Lung (tissue), 12 donors: ENCODE results near the gene NRXN2. TPM values are rescaled to one million over a fixed set of nuclear protein-coding genes. Genes with fewer than 3 reads are reported as not detected.

Source experiments
- ATAC-seq: fragments of 200-7000 bp; cut with Tn5 transposase; one replicate; pipeline ENCODE4 v1.9.1; 2020; ENCODE audit warnings: moderate number of reproducible peaks; ENCODE audit not compliant: insufficient read depth, low FRiP score
- DNase-seq, 3 donors: peaks; one replicate each; pipeline ENCODE4 v3.0.0-alpha.2; 2013 to 2017
- H3K27ac ChIP-seq, 2 donors: one replicate each; pipeline ENCODE4 v1.5.1; 2013; ENCODE audit warnings: mild to moderate bottlenecking in 2 of 2, moderate library complexity in 2 of 2, control low read depth in 1 of 2, inconsistent platforms in 1 of 2, low read depth in 1 of 2, low read length in 1 of 2
- H3K27me3 ChIP-seq, 3 donors: one replicate each; pipeline ENCODE4 v1.5.1; 2013; ENCODE audit warnings: low read length in 2 of 3; ENCODE audit not compliant: control insufficient read depth in 3 of 3, insufficient read depth in 3 of 3
- H3K36me3 ChIP-seq, 4 donors: one replicate each; pipeline ENCODE4 v1.5.1; 2013; ENCODE audit warnings: low read length in 4 of 4, mild to moderate bottlenecking in 1 of 4, moderate library complexity in 1 of 4; ENCODE audit not compliant: control insufficient read depth in 4 of 4, insufficient read depth in 4 of 4
- H3K4me1 ChIP-seq, 5 donors: one replicate each; pipeline ENCODE4 v1.5.1; 2013; ENCODE audit warnings: low read length in 5 of 5, mild to moderate bottlenecking in 2 of 5, moderate library complexity in 1 of 5; ENCODE audit not compliant: control insufficient read depth in 5 of 5, insufficient read depth in 5 of 5
- H3K4me3 ChIP-seq: one replicate; pipeline ENCODE4 v1.5.1; 2013; ENCODE audit warnings: mild to moderate bottlenecking, control low read depth, moderate library complexity
- H3K9ac ChIP-seq, 2 donors: one replicate each; pipeline ENCODE4 v1.5.1; 2013; ENCODE audit warnings: low read length in 2 of 2, control low read depth in 1 of 2; ENCODE audit not compliant: insufficient read depth in 1 of 2
- H3K9me3 ChIP-seq, 4 donors: one replicate each; pipeline ENCODE4 v1.5.1; 2013; ENCODE audit warnings: low read length in 3 of 4, mild to moderate bottlenecking in 1 of 4, moderate library complexity in 1 of 4; ENCODE audit not compliant: control insufficient read depth in 4 of 4, insufficient read depth in 3 of 4
- WGBS, 2 donors: extraction: QIAGEN DNeasy Blood & Tissue Kit; methylation state at CpG; one replicate each; pipeline ENCODE4 v1.1.7; 2013; 5-methylcytosine and 5-hydroxymethylcytosine counted together
- polyA plus RNA-seq, 2 donors: library from polyadenylated mRNA; stranded (reverse); fragments of 200-250 nt; gene quantifications; one replicate each; pipeline ENCODE4 v1.2.1, GENCODE V29; 2013
- total RNA-seq, 2 donors: library from RNA; depleted of rRNA in 1 of 2; stranded (reverse); fragments of >200 nt in 1 of 2; gene quantifications; one replicate each; pipeline ENCODE4 v1.2.1, GENCODE V29; 2014 to 2021
- TF ChIP-seq, protein P1 (sequence below): IDR thresholded peaks from 2 replicates; pipeline ENCODE4 v1.5.1; 2012; ENCODE audit warnings: mild to moderate bottlenecking; ENCODE audit errors: control extremely low read depth, extremely low read depth
- donor health status: control.
- donor health status: control.
- donor health status: Bipolar disorder and iron deficiency.
- donor health status: healthy.
- donor health status: DM: yes; HTN: yes; CAD: no.

Gene NRXN2
- total and polyA plus RNA-seq, 4 donors = 0.39 to 6.6 (median 1.1) TPM

DNA sequence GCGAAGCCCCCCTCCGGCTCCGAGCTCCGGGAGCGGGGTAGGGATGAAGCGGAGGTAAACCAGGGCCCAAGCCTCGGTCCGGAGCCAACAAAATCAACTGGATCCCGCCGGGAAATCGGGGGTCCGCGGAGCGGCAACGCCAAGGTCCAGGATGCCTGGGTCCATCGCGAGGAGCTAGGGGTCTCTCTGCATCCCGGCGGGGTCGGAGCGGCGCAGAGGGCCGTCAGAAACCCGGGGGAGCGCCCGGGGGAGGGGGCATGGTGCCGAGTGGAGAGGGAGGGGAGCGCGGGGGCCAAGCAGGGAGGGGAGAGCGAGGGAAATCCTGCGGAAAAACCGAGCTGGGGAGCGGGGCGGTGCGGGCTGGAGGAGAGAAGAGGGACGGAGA lies 80.1 kb downstream of the NRXN2 start:
- ATAC-seq (no peak), DNase-seq (no peak)
- WGBS, 2 donors = 3 to 4% methylated on average over 35 to 36 of the region's 36 CpGs
- peaks cover 0 to 29% (median 9%) of the 10 kb centered on the region in 5 donors for H3K4me1 ChIP-seq
- peaks cover 0 to 4% (median 0%) of the 10 kb centered on the region in 4 donors for H3K9me3 ChIP-seq
- H3K27me3 ChIP-seq = peaks cover 0 to 61% (median 10%) of the 10 kb centered on the region in 3 donors
- no peak overlapping the region for H3K27ac ChIP-seq
- H3K9ac ChIP-seq = no peak overlapping the region
- TF ChIP-seq, protein P1, sequence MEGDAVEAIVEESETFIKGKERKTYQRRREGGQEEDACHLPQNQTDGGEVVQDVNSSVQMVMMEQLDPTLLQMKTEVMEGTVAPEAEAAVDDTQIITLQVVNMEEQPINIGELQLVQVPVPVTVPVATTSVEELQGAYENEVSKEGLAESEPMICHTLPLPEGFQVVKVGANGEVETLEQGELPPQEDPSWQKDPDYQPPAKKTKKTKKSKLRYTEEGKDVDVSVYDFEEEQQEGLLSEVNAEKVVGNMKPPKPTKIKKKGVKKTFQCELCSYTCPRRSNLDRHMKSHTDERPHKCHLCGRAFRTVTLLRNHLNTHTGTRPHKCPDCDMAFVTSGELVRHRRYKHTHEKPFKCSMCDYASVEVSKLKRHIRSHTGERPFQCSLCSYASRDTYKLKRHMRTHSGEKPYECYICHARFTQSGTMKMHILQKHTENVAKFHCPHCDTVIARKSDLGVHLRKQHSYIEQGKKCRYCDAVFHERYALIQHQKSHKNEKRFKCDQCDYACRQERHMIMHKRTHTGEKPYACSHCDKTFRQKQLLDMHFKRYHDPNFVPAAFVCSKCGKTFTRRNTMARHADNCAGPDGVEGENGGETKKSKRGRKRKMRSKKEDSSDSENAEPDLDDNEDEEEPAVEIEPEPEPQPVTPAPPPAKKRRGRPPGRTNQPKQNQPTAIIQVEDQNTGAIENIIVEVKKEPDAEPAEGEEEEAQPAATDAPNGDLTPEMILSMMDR = no peak
- H3K4me3 ChIP-seq = no peak overlapping the region
- peaks cover 0 to 2% (median 0%) of the 10 kb centered on the region in 4 donors for H3K36me3 ChIP-seq

- Histone ChIP-seq H3K27me3 (peaks cover 0 to 66% (median 10%) of the 10 kb centered on the region in 3 donors), H3K9me3 (peaks cover 0 to 4% (median 0%) of the 10 kb centered on the region in 4 donors), H3K9ac (no peak overlapping the region), H3K27ac (no peak overlapping the region), H3K36me3 (peaks cover 0 to 2% (median 0%) of the 10 kb centered on the region in 4 donors), H3K4me1 (peaks cover 0 to 34% (median 9%) of the 10 kb centered on the region in 5 donors), H3K4me3 (no peak overlapping the region)
- WGBS, 2 donors = 2% methylated on average over 19 to 30 of the region's 30 CpGs
- no peak for ATAC-seq
- no peak for DNase-seq
- TF ChIP-seq, protein P1 = no peak
Observed at GRCh38 chr11:64642418-64642735, 80.6 kb downstream of the NRXN2 start.

DNA sequence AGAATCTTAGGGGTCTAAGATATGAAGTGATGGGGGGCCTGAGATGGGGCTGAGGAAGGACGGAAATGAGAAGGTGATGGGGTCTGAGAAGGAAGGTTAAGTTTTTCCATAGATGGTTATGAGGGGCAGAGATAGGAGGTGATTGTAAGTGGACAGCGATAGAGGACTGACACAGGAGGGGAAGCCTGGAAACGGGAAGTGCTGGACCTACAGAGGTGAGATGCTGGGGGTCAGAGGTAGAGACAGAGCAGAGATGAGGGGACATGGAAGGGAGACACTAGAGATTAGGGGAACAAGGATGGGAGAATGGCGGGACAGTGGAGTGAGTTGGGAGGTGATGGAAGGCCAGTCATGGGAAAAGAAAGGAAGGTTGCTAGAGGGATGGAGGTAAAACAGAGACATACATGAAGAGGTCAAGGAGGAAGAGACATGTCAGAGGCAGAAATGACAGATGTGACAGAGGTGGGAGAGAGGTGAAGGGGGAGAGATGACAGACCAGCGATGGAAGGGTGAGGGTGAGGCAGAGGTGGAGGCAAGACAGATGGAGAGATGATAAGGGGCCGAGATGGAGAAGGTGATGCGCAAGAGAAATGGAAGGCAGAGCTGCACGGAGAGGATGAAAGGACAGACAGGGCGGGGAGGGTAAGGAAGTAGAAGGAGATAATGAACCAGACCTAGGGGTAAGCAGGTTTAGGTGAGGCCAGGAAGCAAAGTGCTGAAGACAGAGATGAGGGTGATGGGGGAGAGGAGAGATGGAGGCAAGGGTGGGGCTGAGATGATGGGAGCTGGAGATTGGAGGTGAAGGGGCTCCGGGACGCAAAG lies 81.2 kb downstream of the NRXN2 start:
- Histone ChIP-seq H3K4me1 (peaks cover 0 to 35% (median 6%) of the 10 kb centered on the region in 5 donors), H3K27ac (no peak overlapping the region), H3K9me3 (peaks cover 0 to 4% (median 0%) of the 10 kb centered on the region in 4 donors), H3K36me3 (peaks cover 0 to under 1% (median 0%) of the 10 kb centered on the region in 4 donors), H3K27me3 (peaks cover 0 to 63% (median 10%) of the 10 kb centered on the region in 3 donors), H3K4me3 (no peak overlapping the region), H3K9ac (no peak overlapping the region)
- TF ChIP-seq, protein P1 = no peak
- 44 to 50% methylated on average over 11 of the region's 11 CpGs for WGBS, 2 donors
- no peak for ATAC-seq
- no peak for DNase-seq
